ENCODE results near the gene MYO1D.

GRCh38 chr17:32910769-32911168, 33.8 kb upstream of the MYO1D start:
- TF ChIP-seq JUND (IDR thresholded peaks at IDR 0.05), result no peak
- TF ChIP-seq, protein P1, sequence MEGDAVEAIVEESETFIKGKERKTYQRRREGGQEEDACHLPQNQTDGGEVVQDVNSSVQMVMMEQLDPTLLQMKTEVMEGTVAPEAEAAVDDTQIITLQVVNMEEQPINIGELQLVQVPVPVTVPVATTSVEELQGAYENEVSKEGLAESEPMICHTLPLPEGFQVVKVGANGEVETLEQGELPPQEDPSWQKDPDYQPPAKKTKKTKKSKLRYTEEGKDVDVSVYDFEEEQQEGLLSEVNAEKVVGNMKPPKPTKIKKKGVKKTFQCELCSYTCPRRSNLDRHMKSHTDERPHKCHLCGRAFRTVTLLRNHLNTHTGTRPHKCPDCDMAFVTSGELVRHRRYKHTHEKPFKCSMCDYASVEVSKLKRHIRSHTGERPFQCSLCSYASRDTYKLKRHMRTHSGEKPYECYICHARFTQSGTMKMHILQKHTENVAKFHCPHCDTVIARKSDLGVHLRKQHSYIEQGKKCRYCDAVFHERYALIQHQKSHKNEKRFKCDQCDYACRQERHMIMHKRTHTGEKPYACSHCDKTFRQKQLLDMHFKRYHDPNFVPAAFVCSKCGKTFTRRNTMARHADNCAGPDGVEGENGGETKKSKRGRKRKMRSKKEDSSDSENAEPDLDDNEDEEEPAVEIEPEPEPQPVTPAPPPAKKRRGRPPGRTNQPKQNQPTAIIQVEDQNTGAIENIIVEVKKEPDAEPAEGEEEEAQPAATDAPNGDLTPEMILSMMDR (IDR thresholded peaks at IDR 0.05; ENCODE audit: low read depth, low read length, missing input control), result no peak
- TF ChIP-seq, protein P2, sequence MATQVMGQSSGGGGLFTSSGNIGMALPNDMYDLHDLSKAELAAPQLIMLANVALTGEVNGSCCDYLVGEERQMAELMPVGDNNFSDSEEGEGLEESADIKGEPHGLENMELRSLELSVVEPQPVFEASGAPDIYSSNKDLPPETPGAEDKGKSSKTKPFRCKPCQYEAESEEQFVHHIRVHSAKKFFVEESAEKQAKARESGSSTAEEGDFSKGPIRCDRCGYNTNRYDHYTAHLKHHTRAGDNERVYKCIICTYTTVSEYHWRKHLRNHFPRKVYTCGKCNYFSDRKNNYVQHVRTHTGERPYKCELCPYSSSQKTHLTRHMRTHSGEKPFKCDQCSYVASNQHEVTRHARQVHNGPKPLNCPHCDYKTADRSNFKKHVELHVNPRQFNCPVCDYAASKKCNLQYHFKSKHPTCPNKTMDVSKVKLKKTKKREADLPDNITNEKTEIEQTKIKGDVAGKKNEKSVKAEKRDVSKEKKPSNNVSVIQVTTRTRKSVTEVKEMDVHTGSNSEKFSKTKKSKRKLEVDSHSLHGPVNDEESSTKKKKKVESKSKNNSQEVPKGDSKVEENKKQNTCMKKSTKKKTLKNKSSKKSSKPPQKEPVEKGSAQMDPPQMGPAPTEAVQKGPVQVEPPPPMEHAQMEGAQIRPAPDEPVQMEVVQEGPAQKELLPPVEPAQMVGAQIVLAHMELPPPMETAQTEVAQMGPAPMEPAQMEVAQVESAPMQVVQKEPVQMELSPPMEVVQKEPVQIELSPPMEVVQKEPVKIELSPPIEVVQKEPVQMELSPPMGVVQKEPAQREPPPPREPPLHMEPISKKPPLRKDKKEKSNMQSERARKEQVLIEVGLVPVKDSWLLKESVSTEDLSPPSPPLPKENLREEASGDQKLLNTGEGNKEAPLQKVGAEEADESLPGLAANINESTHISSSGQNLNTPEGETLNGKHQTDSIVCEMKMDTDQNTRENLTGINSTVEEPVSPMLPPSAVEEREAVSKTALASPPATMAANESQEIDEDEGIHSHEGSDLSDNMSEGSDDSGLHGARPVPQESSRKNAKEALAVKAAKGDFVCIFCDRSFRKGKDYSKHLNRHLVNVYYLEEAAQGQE (IDR thresholded peaks at IDR 0.05), result no peak
- TF ChIP-seq SP1 (IDR thresholded peaks at IDR 0.05), result no peak
- no peak for TF ChIP-seq ZBTB33 (IDR thresholded peaks at IDR 0.05)
- TF ChIP-seq MAX (IDR thresholded peaks at IDR 0.05), result no peak
- TF ChIP-seq YY1 (IDR thresholded peaks at IDR 0.05), result no peak
- no peak for TF ChIP-seq RXRA (IDR thresholded peaks at IDR 0.05)
- TF ChIP-seq RAD21 (IDR thresholded peaks at IDR 0.05), result no peak
- no peak for TF ChIP-seq TAF1 (conservative IDR thresholded peaks at IDR 0.05)
- TF ChIP-seq FOXA2 (IDR thresholded peaks at IDR 0.05), result no peak
- no peak for TF ChIP-seq GABPA (IDR thresholded peaks at IDR 0.05 in 1 of 2, conservative IDR thresholded peaks at IDR 0.05 in 1 of 2)

Data from liver (tissue), 3 donors.